Upper lobe of left lung (tissue), 4 donors: ENCODE measurements around the gene SERTM1.

Experiments
- CTCF ChIP-seq, 6 experiments: fragments of 450-650 bp in 4 of 6; fragments of 200-600 bp in 2 of 6; sonication (generic) in 2 of 6; IDR thresholded peaks; one replicate each; pipeline ENCODE4 v1.5.1; 2016 to 2019; ENCODE audit warnings: antibody characterized with exemption in 6 of 6
- EP300 ChIP-seq, 4 donors: sonication (generic); formaldehyde crosslinking; IDR thresholded peaks; one replicate each; pipeline ENCODE4 v1.5.1; 2017; ENCODE audit warnings: antibody characterized with exemption in 4 of 4, control low read depth in 2 of 4
- POLR2A ChIP-seq, 4 donors: fragments of 450-650 bp; IDR thresholded peaks; one replicate each; pipeline ENCODE4 v1.5.1; 2016 to 2017; ENCODE audit warnings: antibody characterized with exemption in 4 of 4, mild to moderate bottlenecking in 2 of 4

DNA sequence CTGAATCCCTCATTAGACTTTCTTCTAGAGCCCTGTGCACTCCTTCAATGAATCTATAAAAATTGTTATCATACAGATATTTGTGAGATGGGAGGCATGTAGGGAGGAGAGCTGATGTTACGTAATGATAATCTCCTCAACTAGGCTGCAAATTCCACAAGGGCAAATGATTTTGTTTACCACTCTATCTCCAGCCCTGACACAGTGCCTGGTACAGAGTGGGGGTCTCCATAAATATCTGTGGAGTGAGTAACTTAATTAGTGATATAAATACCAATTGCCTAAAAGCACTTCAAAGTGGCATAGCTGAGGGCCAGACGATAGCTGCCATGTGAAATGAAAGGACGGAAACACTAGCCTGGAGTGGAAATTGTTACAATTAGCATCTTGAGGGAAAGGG, 54.2 kb downstream of the SERTM1 start:
- TF ChIP-seq CTCF (IDR thresholded peaks at IDR 0.05) (no peak), EP300 (IDR thresholded peaks at IDR 0.05) (no peak), POLR2A (IDR thresholded peaks at IDR 0.05) (no peak)
